K562 (cell line): Measurements from ENCODE around the gene CNTNAP4. TPM values are rescaled to one million over a fixed set of nuclear protein-coding genes. Genes with fewer than 3 reads are reported as not detected.

Source experiments
- ATAC-seq: fragments of 200-7000 bp; cut with Tn5 transposase; 3 replicates; pipeline ENCODE4 v1.9.1; 2020; ENCODE audit warnings: moderate library complexity
- BruUV-seq: library from RNA; stranded (reverse); fragments of 400-500 nt; replicated peaks from 2 replicates; lab custom pipeline; 2021; lab: Mats Ljungman, UMichigan
- CTCF ChIA-PET: fragments of 300-600 bp; formaldehyde crosslinking; extraction: SDS; loops from one replicate; lab custom pipeline; 2021; ENCODE audit warnings: low intra/inter-chr PET ratio; lab: Yijun Ruan, JAX
- POLR2A ChIA-PET: fragments of 300-600, 350-650 bp; sonication (Branson Sonifier 250); formaldehyde crosslinking; extraction: SDS; loops from one replicate; lab custom pipeline; 2021; ENCODE audit warnings: antibody characterized with exemption, inconsistent platforms; lab: Yijun Ruan, JAX
- DNase-seq, 4 experiments: peaks; one replicate each; pipeline versions ENCODE4 v3.0.0 to v3.0.0-alpha.2; 2011 to 2018; ENCODE audit warnings: low spot score in 3 of 4, mixed read lengths in 3 of 4; ENCODE audit errors: extremely low read depth in 1 of 4
- FAIRE-seq: peaks from 2 replicates; lab custom pipeline; 2011; peaks lifted over from hg19 to GRCh38; lab: Jason Lieb, UNC
- H2AFZ ChIP-seq: 2 replicates; pipeline ENCODE4 v1.6.0; 2011; ENCODE audit warnings: low read depth, low read length, control low read depth, inconsistent platforms
- H3K27ac ChIP-seq: fragments of 200-600 bp; 3 replicates; pipeline ENCODE4 v1.8.0; 2011; ENCODE audit warnings: low read depth, mild to moderate bottlenecking, control low read depth, inconsistent platforms, low read length, moderate library complexity, mixed read lengths; ENCODE audit errors: extremely low read depth
- H3K27me3 ChIP-seq, 2 experiments: fragments of 300-600 bp in 1 of 2; 2 replicates in 1 of 2; 3 replicates in 1 of 2; pipeline versions ENCODE4 v1.6.0 to v1.8.0; 2011; ENCODE audit warnings: inconsistent platforms in 2 of 2, low read length in 2 of 2, mild to moderate bottlenecking in 1 of 2, mixed read lengths in 1 of 2, moderate library complexity in 1 of 2; ENCODE audit not compliant: control insufficient read depth in 2 of 2, insufficient read depth in 2 of 2
- H3K36me3 ChIP-seq: fragments of 300-600 bp; 3 replicates; pipeline ENCODE4 v1.8.0; 2011; ENCODE audit warnings: mild to moderate bottlenecking, low read length, inconsistent platforms; ENCODE audit not compliant: control insufficient read depth, insufficient read depth
- H3K4me1 ChIP-seq, 2 experiments: fragments of 200-600 bp in 1 of 2; replicated peaks in 1 of 2; 2 replicates in 1 of 2; 3 replicates in 1 of 2; pipeline versions ENCODE4 v1.5.1 to v1.8.0; 2011; ENCODE audit warnings: inconsistent platforms in 2 of 2, low read length in 2 of 2, mild to moderate bottlenecking in 1 of 2, mixed read lengths in 1 of 2, moderate library complexity in 1 of 2; ENCODE audit not compliant: control insufficient read depth in 2 of 2, insufficient read depth in 2 of 2
- H3K4me2 ChIP-seq: 2 replicates; pipeline ENCODE4 v1.6.1; 2011; ENCODE audit warnings: low read length, control low read depth, inconsistent platforms, mixed read lengths; ENCODE audit not compliant: insufficient read depth
- H3K4me3 ChIP-seq: fragments of 200-600 bp; sonication (generic), shearing (Covaris generic); 2 replicates; pipeline ENCODE4 v1.5.1; 2016; ENCODE audit warnings: control low read depth, inconsistent platforms
- H3K79me2 ChIP-seq: fragments of 200-600 bp; 3 replicates; pipeline ENCODE4 v1.8.0; 2011; ENCODE audit warnings: low read length, inconsistent platforms; ENCODE audit not compliant: control insufficient read depth, insufficient read depth
- H3K9ac ChIP-seq, 2 experiments: 2 replicates each; pipeline versions ENCODE4 v1.6.0 to v1.6.1; 2011; ENCODE audit warnings: low read depth in 2 of 2, low read length in 2 of 2, control low read depth in 1 of 2, inconsistent platforms in 1 of 2, mild to moderate bottlenecking in 1 of 2, mixed read lengths in 1 of 2; ENCODE audit not compliant: insufficient read depth in 1 of 2
- H3K9me1 ChIP-seq: one replicate; pipeline ENCODE4 v1.6.0; 2011; ENCODE audit warnings: inconsistent platforms, mild to moderate bottlenecking, low read length, moderate library complexity; ENCODE audit not compliant: control insufficient read depth, insufficient read depth
- H3K9me3 ChIP-seq: replicated peaks from 2 replicates; pipeline ENCODE4 v1.5.1; 2011; ENCODE audit warnings: low read depth, low read length, inconsistent platforms; ENCODE audit not compliant: control insufficient read depth, insufficient read depth
- H4K20me1 ChIP-seq: replicated peaks from 2 replicates; pipeline ENCODE4 v1.6.1; 2011; ENCODE audit warnings: low read length, inconsistent platforms, mixed read lengths; ENCODE audit not compliant: control insufficient read depth, insufficient read depth
- ARNT ChIP-seq, 2 experiments: fragments of 450-650 bp; IDR thresholded peaks; 2 replicates each; pipeline ENCODE4 v1.6.1; 2016; ENCODE audit warnings: mild to moderate bottlenecking in 1 of 2
- CHD2 ChIP-seq: IDR thresholded peaks from 2 replicates; pipeline ENCODE4 v1.6.1; 2011; ENCODE audit warnings: low read depth, low read length
- DPF2 ChIP-seq: fragments of 450-650 bp; IDR thresholded peaks from 2 replicates; pipeline ENCODE4 v1.6.1; 2016
- FOSL1 ChIP-seq: fragments of 200-800 bp; sonication (Bioruptor generic); conservative IDR thresholded peaks from 2 replicates; pipeline ENCODE4 v1.6.1; 2016; ENCODE audit warnings: missing genetic modification characterization, missing compliant biosample characterization
- GATAD2B ChIP-seq: fragments of 450-650 bp; IDR thresholded peaks from 2 replicates; pipeline ENCODE4 v1.6.1; 2017; ENCODE audit warnings: mild to moderate bottlenecking, borderline replicate concordance
- RREB1 ChIP-seq: fragments of 250-450 bp; sonication (Bioruptor Pico); IDR thresholded peaks from 2 replicates; pipeline ENCODE4 v1.4.0; 2020
- SUPT5H ChIP-seq: fragments of 450-650 bp; IDR thresholded peaks from 2 replicates; pipeline ENCODE4 v1.6.1; 2016
- TAF1 ChIP-seq: IDR thresholded peaks from 2 replicates; pipeline ENCODE4 v1.6.1; 2011; ENCODE audit warnings: mild to moderate bottlenecking, low read length, moderate library complexity; ENCODE audit not compliant: insufficient read depth, control insufficient read depth, severe bottlenecking; ENCODE audit errors: extremely low read depth
- TEAD1 ChIP-seq, 2 experiments: fragments of 450-650 bp in 1 of 2; sonication (generic) in 1 of 2; formaldehyde crosslinking; IDR thresholded peaks; 2 replicates each; pipeline versions ENCODE4 v1.4.0 to v1.8.0; 2020 to 2022; ENCODE audit warnings: mild to moderate bottlenecking in 2 of 2, missing genetic modification reagents in 1 of 2
- ZBTB8A ChIP-seq: fragments of 450-650 bp; IDR thresholded peaks from 2 replicates; pipeline ENCODE4 v1.6.1; 2018; ENCODE audit warnings: mild to moderate bottlenecking, moderate library complexity; ENCODE audit not compliant: partially characterized antibody
- ZNF707 ChIP-seq: fragments of 250-450 bp; sonication (Bioruptor Pico); conservative IDR thresholded peaks from 2 replicates; pipeline ENCODE4 v1.8.0; 2022; ENCODE audit warnings: inconsistent platforms, mild to moderate bottlenecking, moderate library complexity
- ZNF75A ChIP-seq: fragments of 450-650 bp; formaldehyde crosslinking; IDR thresholded peaks from 2 replicates; pipeline ENCODE4 v1.4.0; 2020; ENCODE audit warnings: mild to moderate bottlenecking
- in situ Hi-C: fragments of 300-500 bp; cut with MboI; formaldehyde crosslinking; loops from 4 replicates; pipeline ENCODE4 v1.15.0; 2018; ENCODE audit warnings: inconsistent platforms, mixed read lengths
- intact Hi-C: fragments of 100-400 bp; cut with micrococcal nuclease; formaldehyde crosslinking; loops from 2 replicates; pipeline ENCODE4 v1.14.2; 2022
- polyA plus RNA-seq, 8 experiments: library from polyadenylated mRNA; depleted of rRNA in 4 of 8; stranded (reverse) in 5 of 8; unstranded in 3 of 8; fragments of >200 nt; fragmentation: Nextera tagmentation in 2 of 8; fragmentation: Illumina TruSeq in 1 of 8; extraction: Ambion mirVana in 2 of 8; extraction: Trizol in 1 of 8; gene quantifications; 2 replicates each; pipeline versions ENCODE4 v1.2.1 to v1.2.3, GENCODE V29; 2011 to 2014; ENCODE audit warnings: inconsistent platforms in 1 of 8, missing spikeins in 1 of 8
- total RNA-seq, 7 experiments: library from RNA; depleted of rRNA in 6 of 7; stranded (reverse); fragments of >200 nt in 6 of 7; fragmentation: Illumina TruSeq in 2 of 7; extraction: Trizol in 2 of 7; gene quantifications; 2 replicates each; pipeline versions ENCODE4 v1.2.1 to v1.2.3, GENCODE V29; 2011 to 2021; ENCODE audit warnings: low replicate concordance in 1 of 7
- TF ChIP-seq, protein P1 (sequence below): fragments of 450-650 bp; IDR thresholded peaks from 2 replicates; pipeline ENCODE4 v1.6.1; 2016; ENCODE audit warnings: borderline replicate concordance

The CNTNAP4 gene
- total and polyA plus RNA-seq, 9 of the 15 experiments (the other 6 are each of a cell fraction or from before 2014, with no cell fraction given), result not detected

- ChIA-PET POLR2A (no interaction called here), CTCF (no interaction called here)
- H3K9ac ChIP-seq, result no peak overlapping the region
- no TSS peak for BruUV-seq
- intact Hi-C loops (no loop called here), in situ Hi-C loops (no loop called here)
- no peaks in the 10 kb centered on the region for H3K27me3 ChIP-seq
- H4K20me1 ChIP-seq, result no peaks in the 10 kb centered on the region
- H3K27ac ChIP-seq, result no peak overlapping the region
- H3K4me2 ChIP-seq, result no peak overlapping the region
- no peak for TF ChIP-seq SUPT5H
- no peak for TF ChIP-seq ZNF75A (CRISPR knock-in tag)
- TF ChIP-seq RREB1 (CRISPR knock-in tag), result no peak
- TF ChIP-seq, protein P1, sequence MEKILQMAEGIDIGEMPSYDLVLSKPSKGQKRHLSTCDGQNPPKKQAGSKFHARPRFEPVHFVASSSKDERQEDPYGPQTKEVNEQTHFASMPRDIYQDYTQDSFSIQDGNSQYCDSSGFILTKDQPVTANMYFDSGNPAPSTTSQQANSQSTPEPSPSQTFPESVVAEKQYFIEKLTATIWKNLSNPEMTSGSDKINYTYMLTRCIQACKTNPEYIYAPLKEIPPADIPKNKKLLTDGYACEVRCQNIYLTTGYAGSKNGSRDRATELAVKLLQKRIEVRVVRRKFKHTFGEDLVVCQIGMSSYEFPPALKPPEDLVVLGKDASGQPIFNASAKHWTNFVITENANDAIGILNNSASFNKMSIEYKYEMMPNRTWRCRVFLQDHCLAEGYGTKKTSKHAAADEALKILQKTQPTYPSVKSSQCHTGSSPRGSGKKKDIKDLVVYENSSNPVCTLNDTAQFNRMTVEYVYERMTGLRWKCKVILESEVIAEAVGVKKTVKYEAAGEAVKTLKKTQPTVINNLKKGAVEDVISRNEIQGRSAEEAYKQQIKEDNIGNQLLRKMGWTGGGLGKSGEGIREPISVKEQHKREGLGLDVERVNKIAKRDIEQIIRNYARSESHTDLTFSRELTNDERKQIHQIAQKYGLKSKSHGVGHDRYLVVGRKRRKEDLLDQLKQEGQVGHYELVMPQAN, result no peak
- no peak for TF ChIP-seq GATAD2B
- no peak for TF ChIP-seq FOSL1 (tag)
- no peak for TF ChIP-seq TAF1
- TF ChIP-seq DPF2, result no peak
- TF ChIP-seq TEAD1 (CRISPR knock-in tag; IDR thresholded peaks at IDR 0.05), result no peak
- TF ChIP-seq ZBTB8A, result no peak
- no peak for TF ChIP-seq CHD2
- TF ChIP-seq ZNF707 (CRISPR knock-in tag), result no peak
- TF ChIP-seq ARNT (IDR thresholded peaks at IDR 0.05), result no peak
- ATAC-seq (no peak), FAIRE-seq (no peak), DNase-seq (no peak)
- no peaks in the 10 kb centered on the region for H3K79me2 ChIP-seq
- no peaks in the 10 kb centered on the region for H3K36me3 ChIP-seq
- H3K9me1 ChIP-seq, result no peaks in the 10 kb centered on the region
- H3K4me1 ChIP-seq, result no peaks in the 10 kb centered on the region
- no peaks in the 10 kb centered on the region for H3K9me3 ChIP-seq
- H3K4me3 ChIP-seq, result no peak overlapping the region
- H2AFZ ChIP-seq, result no peak overlapping the region
Observed at GRCh38 chr16:76466871-76467270, 189.7 kb downstream of the CNTNAP4 start.
